Adrenal gland (tissue), 5 donors: ENCODE results near the gene THEM5.

Source experiments
- POLR2A ChIP-seq, 2 donors: fragments of 450-650 bp; IDR thresholded peaks; one replicate each; pipeline ENCODE4 v1.6.1; 2017; ENCODE audit warnings: antibody characterized with exemption in 2 of 2, mild to moderate bottlenecking in 2 of 2, moderate library complexity in 1 of 2
- TF ChIP-seq, protein P1 (sequence below), 6 experiments: fragments of 450-650 bp in 4 of 6; fragments of 200-600 bp in 2 of 6; sonication (generic) in 1 of 6; IDR thresholded peaks; 1 replicate in 5 of 6; 2 replicates in 1 of 6; pipeline versions ENCODE4 v1.5.1 to v1.8.0; 2016 to 2021; ENCODE audit warnings: antibody characterized with exemption in 6 of 6, mild to moderate bottlenecking in 2 of 6, moderate library complexity in 1 of 6
- donor health status: DM: no; HTN: no; CAD: no.

GRCh38 chr1:151828921-151829320 lies 24.6 kb downstream of the THEM5 start:
- TF ChIP-seq, protein P1, sequence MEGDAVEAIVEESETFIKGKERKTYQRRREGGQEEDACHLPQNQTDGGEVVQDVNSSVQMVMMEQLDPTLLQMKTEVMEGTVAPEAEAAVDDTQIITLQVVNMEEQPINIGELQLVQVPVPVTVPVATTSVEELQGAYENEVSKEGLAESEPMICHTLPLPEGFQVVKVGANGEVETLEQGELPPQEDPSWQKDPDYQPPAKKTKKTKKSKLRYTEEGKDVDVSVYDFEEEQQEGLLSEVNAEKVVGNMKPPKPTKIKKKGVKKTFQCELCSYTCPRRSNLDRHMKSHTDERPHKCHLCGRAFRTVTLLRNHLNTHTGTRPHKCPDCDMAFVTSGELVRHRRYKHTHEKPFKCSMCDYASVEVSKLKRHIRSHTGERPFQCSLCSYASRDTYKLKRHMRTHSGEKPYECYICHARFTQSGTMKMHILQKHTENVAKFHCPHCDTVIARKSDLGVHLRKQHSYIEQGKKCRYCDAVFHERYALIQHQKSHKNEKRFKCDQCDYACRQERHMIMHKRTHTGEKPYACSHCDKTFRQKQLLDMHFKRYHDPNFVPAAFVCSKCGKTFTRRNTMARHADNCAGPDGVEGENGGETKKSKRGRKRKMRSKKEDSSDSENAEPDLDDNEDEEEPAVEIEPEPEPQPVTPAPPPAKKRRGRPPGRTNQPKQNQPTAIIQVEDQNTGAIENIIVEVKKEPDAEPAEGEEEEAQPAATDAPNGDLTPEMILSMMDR (IDR thresholded peaks at IDR 0.05), result no peak
- TF ChIP-seq POLR2A (IDR thresholded peaks at IDR 0.05), result no peak
